ENCODE data around the gene WDFY2.
"Not testable (repeated sequence)": the region's sequence is repeated elsewhere in the genome, so short reads cannot be mapped to it uniquely, and the experiment has no call there.

Gene WDFY2, protein sequence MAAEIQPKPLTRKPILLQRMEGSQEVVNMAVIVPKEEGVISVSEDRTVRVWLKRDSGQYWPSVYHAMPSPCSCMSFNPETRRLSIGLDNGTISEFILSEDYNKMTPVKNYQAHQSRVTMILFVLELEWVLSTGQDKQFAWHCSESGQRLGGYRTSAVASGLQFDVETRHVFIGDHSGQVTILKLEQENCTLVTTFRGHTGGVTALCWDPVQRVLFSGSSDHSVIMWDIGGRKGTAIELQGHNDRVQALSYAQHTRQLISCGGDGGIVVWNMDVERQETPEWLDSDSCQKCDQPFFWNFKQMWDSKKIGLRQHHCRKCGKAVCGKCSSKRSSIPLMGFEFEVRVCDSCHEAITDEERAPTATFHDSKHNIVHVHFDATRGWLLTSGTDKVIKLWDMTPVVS

GRCh38 chr13:51583875-51584730 is at the start of gene WDFY2:
Gene WDFY2 (plus strand): TSS chr13:51584462. CDS start chr13:51584688, 226 bp downstream.
- peak; percentile 100 for DNase-seq

- DNase-seq: no peak
Observed at GRCh38 chr13:51538591-51539179, 45.6 kb upstream of the WDFY2 start.

DNA sequence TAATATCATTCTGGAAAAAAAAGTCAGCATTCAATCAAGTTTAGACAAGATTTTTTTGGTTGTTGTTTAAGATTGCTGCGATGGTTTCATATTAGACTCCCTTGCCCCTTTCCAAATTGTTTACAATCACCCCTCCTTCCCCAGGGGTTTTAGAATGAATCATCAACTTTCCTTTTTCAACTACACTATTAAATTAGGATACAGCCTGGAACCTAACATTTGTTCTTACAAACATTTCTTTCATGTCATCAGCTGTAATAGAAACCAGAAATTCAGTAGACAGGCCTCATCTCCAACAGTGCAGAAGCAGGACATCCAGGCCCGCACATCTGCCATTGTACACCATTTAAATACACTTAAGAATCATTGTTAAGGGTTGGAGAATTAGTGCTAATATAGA is 44.4 kb upstream of the WDFY2 start:
- no peak for DNase-seq

GRCh38 chr13:51541037-51541436 is 43.2 kb upstream of the WDFY2 start:
- DNase-seq: no peak

DNA sequence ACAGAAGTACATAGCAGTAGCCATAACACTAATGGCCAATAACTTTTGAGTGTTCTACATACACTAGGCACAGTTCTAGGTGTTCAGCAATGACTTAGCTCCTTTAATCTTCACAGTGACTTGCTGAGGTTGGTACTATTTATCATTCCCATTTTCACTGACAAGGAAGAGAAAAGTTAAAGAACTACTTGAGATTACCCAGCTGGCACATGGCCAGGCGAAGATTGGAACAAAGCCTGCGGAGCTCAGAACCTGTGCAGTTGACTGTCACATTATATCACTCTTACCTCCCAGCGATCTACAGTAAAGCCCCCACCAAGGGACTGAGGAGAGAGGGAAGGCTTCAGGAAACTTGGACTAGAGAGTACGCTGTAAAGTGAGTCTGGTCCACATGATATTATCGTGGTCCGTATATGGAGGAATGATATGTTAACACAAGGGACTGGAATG is 42.4 kb upstream of the WDFY2 start:
- DNase-seq: no peak

- no peak for DNase-seq
Observed at GRCh38 chr13:51542346-51543242, 41.7 kb upstream of the WDFY2 start.

DNA sequence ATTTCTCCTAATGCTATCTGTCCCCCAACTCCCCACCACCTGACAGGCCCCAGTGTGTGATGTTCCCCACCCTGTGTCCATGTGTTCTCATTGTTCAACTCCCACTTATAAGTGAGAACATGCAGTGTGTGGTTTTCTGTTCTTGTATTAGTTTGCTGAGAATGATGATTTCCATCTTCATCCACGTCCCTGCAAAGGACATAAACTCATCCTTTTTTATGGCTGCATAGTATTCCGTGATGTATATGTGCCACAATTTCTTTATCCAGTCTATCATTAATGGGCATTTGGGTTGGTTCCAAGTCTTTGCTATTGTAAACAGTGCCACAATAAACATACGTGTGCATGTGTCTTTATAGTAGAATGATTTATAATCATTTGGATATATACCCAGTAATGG is 38.8 kb upstream of the WDFY2 start:
- DNase-seq: not testable (repeated sequence)

GRCh38 chr13:51547425-51548176 is 36.7 kb upstream of the WDFY2 start:
- DNase-seq: no peak

GRCh38 chr13:51549050-51549449 is 35.2 kb upstream of the WDFY2 start:
- no peak for DNase-seq

DNA sequence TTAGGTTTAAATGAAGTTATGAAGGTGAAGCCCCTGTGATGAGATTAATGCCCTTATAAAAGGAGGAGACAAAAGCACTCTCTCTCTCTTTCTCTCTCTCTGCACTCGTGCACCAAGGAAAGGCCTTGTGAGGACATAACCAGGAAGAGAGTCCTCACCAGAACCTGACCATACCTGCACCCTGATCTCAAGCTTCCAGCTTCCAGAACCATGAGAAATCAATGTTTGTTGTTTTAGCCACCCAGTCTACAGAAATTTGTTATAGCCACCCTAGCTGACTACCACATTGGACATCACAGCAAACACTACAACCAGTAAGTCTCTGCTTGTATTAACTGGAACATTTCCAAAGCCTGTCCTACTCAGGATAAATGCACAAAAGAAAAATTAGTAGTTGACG is 34.7 kb upstream of the WDFY2 start:
- DNase-seq: no peak

DNA sequence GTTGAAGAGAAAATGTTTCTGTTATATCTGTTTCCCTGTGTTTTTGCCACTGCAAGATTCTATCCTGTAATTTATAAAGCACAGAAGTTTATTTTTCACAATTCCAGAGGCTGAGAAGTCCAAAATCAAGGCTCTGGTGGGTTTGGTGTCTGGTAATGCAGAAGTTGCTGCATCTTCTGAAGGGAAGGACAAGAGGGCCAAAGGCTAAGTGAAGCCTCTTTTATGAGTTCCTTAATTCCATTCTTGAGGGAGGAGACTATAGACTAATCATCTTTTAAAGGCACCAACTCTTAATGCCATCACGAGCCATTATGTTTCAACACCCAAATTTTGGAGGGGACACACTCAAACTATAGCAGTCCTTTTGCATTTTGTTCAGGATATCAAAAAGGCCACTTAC is 34.1 kb upstream of the WDFY2 start:
- no peak for DNase-seq

DNA sequence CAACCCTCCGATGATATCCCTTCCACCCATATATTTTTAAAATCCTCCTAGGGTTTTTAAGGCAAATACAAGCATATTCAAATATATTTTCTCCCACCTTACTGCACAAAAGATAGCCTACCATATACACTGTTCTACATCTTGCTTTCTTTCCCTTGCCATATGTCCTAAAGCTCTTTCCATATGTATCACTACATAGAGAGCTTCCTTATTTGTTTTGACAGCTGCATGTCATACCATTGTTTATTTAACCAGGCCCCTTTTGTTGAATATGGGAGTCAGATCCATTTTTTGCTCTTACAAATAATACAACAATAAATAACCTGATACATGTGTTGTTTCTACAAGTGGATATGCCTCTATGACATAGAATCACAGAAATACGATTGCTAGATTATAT is 32.8 kb upstream of the WDFY2 start:
- no peak for DNase-seq

GRCh38 chr13:51552027-51552426 is 32.2 kb upstream of the WDFY2 start:
- no peak for DNase-seq

GRCh38 chr13:51553531-51553930 is 30.7 kb upstream of the WDFY2 start:
- DNase-seq: no peak

DNA sequence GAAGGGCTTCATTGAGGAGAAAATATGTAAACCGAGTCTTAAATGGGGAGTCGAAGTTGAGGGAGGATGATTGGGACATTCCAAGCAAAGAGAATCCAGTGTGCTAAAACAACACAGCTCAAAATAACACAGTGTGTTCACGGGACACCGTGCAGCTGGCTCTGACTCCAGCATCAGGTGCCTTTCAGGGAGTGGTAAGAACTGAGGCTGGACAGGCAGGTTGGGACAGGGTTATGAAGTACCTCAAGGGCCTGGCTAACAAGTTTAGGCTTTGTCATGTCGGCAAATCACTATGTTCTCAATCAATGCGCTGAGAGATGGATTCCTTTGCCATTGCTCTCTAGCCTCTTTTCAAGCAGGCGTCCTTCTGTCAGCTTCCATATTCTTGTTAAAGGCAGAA is 27.5 kb upstream of the WDFY2 start:
- no peak for DNase-seq

DNA sequence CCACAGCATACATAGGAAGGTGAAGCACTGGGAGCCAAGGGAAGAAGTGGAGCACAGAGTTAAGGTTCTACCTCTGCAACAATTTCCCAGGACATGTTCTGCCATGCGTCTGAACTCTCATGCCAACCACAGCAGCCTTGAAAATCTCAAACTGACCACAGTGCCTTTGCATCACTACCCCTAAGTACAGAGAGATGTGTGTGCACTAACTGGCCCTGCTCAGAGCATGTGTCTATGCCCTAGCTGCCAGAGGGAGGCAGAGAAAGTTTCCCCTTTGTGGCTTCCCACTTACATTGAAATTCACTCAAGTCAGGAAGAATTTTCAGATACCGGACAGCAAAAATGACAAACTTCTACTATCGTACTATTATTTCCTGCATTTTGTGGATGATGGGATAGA is 26.8 kb upstream of the WDFY2 start:
- no peak for DNase-seq

DNA sequence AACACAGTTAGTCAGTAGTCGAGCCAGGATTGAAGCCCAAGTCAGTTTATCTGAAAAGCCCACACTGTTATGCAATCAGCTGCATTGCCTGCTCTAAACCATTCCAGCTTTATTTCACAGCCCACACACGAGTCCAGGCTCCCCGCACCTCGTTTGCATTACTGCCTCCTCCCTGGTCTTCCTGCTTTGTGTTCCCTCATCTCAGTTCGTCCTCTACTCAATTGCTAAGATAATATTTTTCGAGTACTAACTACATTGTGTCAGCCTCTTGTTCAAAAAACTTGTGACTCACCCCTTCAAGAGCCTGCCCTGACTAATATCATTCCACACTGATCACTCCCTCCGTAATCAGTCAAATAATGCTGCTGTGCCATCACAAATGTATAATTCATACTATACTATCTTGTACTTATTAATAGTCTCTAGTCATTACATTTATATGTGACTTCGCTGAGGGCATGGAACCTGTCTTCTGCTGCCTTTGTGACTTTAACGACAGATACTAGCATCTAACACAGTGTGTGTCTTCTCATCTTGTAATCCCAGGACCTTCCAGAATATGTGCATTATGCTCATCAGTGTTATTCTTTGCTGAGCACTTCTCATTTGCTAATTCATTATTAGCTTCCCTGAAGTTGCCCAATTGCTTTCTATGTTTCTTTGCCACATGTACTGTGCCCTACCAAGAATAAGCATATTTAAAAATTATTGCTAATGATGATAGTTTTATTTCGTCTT is 26.2 kb upstream of the WDFY2 start:
- DNase-seq: no peak

GRCh38 chr13:51559946-51560735 is 24.1 kb upstream of the WDFY2 start:
- DNase-seq: no peak

- no peak for DNase-seq
Observed at GRCh38 chr13:51562011-51562671, 22.1 kb upstream of the WDFY2 start.

- no peak for DNase-seq
Observed at GRCh38 chr13:51564252-51564651, 20.0 kb upstream of the WDFY2 start.
